ENCODE measurements around the gene RASA3.

Gene RASA3

DNA sequence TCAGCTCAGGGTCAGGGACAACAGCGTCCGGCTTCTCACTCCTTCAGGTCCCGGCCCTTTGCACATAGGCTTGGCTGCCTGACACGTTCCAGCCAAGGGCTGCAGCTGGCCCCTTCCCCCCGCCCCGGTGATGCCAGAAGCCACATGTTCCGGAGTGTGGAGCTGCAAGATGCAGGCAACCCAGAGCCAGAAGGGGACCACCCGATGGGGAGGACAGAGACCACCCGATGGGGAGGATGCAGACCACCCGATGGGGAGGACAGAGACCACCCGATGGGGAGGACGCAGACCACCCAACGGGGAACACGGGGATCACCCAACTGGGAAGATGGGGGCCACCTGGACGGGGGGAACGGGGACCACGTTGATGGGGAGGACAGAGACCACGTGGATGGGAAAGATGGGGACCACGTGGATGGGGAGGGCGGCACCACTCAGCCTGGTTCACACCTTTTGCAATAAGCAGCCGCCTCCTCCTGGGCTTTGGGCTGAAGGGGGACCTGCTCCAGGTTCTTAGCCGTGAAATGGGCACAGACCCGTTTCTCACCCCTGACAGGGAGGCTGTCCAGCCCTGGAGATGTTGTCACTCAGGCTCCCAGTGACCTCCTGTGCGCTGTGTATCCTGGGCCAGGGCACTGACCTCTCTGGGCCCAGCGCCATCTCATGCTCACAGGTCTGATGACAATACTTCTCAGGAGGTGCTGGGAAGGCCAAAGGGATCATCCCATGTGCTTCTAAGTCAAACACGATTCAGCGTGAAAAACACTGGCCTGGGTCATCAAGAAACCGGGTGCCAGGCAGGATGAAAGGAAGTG is 193.1 kb downstream of the RASA3 start:
- FAIRE-seq: no peak

DNA sequence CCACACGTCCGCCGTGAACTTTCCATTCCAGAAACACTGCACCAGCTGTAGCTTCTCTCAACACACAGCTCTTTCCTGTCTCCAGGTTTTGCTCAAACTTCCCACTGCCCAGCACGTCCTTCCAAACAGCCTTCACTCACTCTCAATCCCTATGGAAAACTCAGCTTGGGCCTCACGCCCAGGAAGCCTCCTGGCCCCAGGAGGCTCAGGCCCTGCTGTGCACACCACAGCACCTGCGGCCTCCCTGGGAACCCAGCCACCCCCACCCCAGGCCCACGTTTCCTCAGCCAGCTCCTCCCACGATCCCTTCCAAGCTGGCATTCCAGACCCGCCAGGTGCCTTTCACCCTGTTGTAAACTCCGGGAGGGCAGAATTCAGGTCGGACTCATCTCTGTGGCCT is 193.7 kb downstream of the RASA3 start:
- TF ChIP-seq, protein P1, sequence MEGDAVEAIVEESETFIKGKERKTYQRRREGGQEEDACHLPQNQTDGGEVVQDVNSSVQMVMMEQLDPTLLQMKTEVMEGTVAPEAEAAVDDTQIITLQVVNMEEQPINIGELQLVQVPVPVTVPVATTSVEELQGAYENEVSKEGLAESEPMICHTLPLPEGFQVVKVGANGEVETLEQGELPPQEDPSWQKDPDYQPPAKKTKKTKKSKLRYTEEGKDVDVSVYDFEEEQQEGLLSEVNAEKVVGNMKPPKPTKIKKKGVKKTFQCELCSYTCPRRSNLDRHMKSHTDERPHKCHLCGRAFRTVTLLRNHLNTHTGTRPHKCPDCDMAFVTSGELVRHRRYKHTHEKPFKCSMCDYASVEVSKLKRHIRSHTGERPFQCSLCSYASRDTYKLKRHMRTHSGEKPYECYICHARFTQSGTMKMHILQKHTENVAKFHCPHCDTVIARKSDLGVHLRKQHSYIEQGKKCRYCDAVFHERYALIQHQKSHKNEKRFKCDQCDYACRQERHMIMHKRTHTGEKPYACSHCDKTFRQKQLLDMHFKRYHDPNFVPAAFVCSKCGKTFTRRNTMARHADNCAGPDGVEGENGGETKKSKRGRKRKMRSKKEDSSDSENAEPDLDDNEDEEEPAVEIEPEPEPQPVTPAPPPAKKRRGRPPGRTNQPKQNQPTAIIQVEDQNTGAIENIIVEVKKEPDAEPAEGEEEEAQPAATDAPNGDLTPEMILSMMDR (IDR thresholded peaks at IDR 0.05; ENCODE audit: insufficient read depth, missing control alignments): no peak
- no peak for DNase-seq (ENCODE audit: insufficient read length, low spot score)
- no peak for FAIRE-seq

More for the DNA sequence above, 193.1 kb downstream of the RASA3 start:
- no peak for DNase-seq (ENCODE audit: insufficient read length, low spot score)
- TF ChIP-seq, protein P1 (IDR thresholded peaks at IDR 0.05; ENCODE audit: insufficient read depth, missing control alignments): no peak

DNA sequence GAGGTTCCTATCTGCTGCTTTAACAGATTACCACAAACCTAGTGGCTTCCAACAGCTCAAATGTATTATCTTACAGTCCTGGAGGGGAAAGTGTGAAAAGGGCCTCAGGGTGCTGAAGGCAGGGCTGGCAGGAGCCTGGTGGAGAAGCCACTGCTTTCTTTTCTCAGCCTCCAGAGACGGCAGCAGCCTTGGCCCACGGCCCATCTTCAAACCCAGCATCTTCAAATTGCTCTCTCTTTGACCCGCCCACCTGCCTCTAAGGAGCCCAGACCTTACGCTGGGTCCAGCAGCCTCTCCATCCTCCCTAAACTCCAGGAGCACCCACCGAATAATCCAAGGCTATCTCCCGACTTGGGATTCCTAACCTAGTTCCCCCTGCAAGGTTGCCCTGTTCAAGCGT is 194.2 kb downstream of the RASA3 start:
- DNase-seq (ENCODE audit: insufficient read length, low spot score) (no peak), FAIRE-seq (no peak)
- TF ChIP-seq, protein P1 (IDR thresholded peaks at IDR 0.05; ENCODE audit: insufficient read depth, missing control alignments): no peak

DNA sequence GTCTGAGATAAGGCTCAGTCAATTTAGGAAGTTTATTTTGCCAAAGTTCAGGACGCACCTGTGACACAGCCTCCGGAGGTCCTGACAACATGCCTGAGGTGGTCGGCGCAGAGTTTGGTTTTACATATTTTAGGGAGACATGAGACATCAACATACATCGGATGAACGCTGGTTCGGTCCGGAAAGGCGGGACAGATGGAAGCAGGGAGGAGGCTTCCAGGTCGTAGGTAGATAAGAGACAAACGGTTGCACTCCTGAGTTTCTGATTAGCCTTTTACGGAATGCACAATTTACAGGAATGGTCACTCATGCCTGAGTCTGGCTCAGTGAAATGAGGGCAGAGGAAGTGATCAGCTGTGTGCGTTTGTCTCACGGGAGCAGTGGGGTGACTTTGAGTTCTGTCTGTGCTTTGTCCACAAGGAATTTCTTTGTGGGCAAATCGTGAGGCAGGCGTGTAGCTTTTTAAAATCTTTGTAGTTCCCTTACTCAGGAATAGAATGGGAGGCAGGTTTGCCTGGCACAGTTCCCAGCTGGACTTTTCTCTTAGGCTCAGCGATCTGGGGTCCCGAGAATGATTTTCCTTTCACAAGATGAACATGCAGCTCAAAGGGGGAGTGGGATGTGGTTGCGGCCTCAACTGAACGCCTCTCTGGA is 194.8 kb downstream of the RASA3 start:
- no peak for FAIRE-seq
- no peak for DNase-seq (ENCODE audit: insufficient read length, low spot score)
- TF ChIP-seq, protein P1 (IDR thresholded peaks at IDR 0.05; ENCODE audit: insufficient read depth, missing control alignments): no peak

DNA sequence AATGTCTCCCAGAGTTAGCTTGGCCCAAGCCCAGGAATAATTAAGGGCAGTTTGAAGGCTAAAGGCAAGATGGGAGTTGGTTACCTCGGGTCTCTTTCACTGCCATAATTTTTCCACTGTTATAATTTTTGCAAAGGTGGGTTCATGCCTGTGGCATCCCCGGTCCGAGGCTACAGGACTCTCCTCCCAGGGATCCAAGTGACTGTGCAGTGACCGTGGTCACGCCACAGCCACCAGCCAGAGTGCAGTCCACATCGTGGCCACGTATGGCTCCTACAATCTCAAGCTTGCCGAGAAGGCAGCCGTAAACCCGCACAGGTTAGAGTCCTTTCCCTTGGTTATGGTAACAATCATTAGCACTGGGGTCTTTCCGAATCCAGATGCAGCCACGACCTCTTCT is 195.3 kb downstream of the RASA3 start:
- FAIRE-seq (no peak), DNase-seq (ENCODE audit: insufficient read length, low spot score) (no peak)
- TF ChIP-seq, protein P1 (IDR thresholded peaks at IDR 0.05; ENCODE audit: insufficient read depth, missing control alignments): no peak

DNA sequence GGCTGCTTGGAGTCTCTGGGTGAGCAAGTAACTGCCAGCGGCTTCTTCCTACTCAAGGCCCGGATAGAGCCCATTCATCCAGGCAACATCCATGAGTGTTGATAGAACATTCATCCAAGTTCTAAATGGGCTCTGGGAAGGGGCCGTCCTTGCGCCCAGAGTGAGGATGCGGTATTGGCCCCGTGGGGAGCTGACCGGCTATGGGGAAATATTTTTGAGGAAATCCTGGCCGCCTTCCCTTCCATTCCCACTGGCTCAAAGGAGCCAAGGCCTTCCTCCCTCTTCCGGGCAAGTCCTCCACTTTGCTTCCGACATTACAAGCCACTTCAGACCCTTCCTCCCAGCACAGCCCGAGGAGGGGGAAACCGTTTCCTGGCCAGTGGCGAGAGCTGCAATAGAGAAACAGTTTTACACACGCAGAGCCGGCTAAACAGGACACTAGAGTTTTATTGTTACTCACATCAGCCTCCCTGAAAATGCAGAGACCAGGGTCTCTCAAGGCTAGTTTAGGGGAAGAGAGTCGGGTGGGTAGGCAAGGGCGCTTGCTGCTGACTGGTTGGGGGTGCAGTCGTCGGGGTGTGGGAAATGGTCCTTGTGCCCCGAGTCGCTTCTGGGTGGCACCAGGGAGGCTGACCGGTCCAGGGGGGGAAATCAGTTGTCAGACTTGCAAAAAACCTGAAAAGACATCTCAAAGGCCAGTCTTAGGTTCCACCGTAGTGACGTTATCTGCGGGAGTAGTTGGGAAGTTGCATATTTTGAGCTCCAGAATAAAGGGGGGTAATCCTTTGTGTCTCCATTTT is 196.1 kb downstream of the RASA3 start:
- FAIRE-seq (no peak), DNase-seq (ENCODE audit: insufficient read length, low spot score) (no peak)
- TF ChIP-seq, protein P1 (IDR thresholded peaks at IDR 0.05; ENCODE audit: insufficient read depth, missing control alignments): no peak
